HepG2 (cell line): ENCODE data around the gene DSN1. TPM values are rescaled to one million over a fixed set of nuclear protein-coding genes. Genes with fewer than 3 reads are reported as not detected.
A peak's percentile ranks its signal among the peaks of the same experiment; 100 is the strongest.

Experiments used
- CC2D1A ChIP-seq: sonication (generic); formaldehyde crosslinking; IDR thresholded peaks from 2 replicates; pipeline ENCODE4 v1.8.1; 2023; ENCODE audit warnings: mild to moderate bottlenecking, missing genetic modification reagents
- KDM3A ChIP-seq: IDR thresholded peaks from 2 replicates; pipeline ENCODE4 v1.6.1; 2018; ENCODE audit warnings: low read depth, missing compliant biosample characterization
- MXD4 ChIP-seq: IDR thresholded peaks from 2 replicates; pipeline ENCODE4 v1.6.1; 2016; ENCODE audit warnings: mild to moderate bottlenecking, missing biosample characterization, missing genetic modification reagents
- ZBTB1 ChIP-seq: sonication (generic); formaldehyde crosslinking; IDR thresholded peaks from 2 replicates; pipeline ENCODE4 v1.4.0; 2020; ENCODE audit warnings: missing genetic modification reagents, borderline replicate concordance
- ZNF484 ChIP-seq: sonication (generic); formaldehyde crosslinking; IDR thresholded peaks from 2 replicates; pipeline ENCODE4 v1.5.1; 2020; ENCODE audit warnings: mild to moderate bottlenecking, low read depth, missing genetic modification reagents, borderline replicate concordance
- ZNF558 ChIP-seq: sonication (generic); formaldehyde crosslinking; IDR thresholded peaks from 2 replicates; pipeline ENCODE4 v1.9.0; 2022; ENCODE audit warnings: mild to moderate bottlenecking, missing genetic modification reagents, borderline replicate concordance
- ZNF775 ChIP-seq: sonication (generic); formaldehyde crosslinking; IDR thresholded peaks from 2 replicates; pipeline ENCODE4 v1.4.0; 2020; ENCODE audit warnings: missing genetic modification reagents, mild to moderate bottlenecking, moderate library complexity, borderline replicate concordance
- ZNF83 ChIP-seq: sonication (generic); formaldehyde crosslinking; IDR thresholded peaks from 2 replicates; pipeline ENCODE4 v1.4.0; 2020; ENCODE audit warnings: missing genetic modification reagents, mild to moderate bottlenecking, borderline replicate concordance
- ZNF850 ChIP-seq: sonication (generic); formaldehyde crosslinking; conservative IDR thresholded peaks from 2 replicates; pipeline ENCODE4 v1.9.0; 2021; ENCODE audit warnings: mild to moderate bottlenecking, missing genetic modification reagents
- polyA plus RNA-seq, 8 experiments: library from polyadenylated mRNA; depleted of rRNA in 3 of 8; stranded (reverse) in 7 of 8; unstranded in 1 of 8; fragments of >200 nt; fragmentation: Illumina TruSeq in 4 of 8; extraction: Trizol in 4 of 8; gene quantifications; 2 replicates each; pipeline versions ENCODE4 v1.2.1 to v1.2.3, GENCODE V29; 2011 to 2016; ENCODE audit warnings: low read depth in 4 of 8, missing spikeins in 1 of 8, mixed read lengths in 1 of 8; ENCODE audit not compliant: insufficient read depth in 1 of 8
- total RNA-seq, 5 experiments: library from RNA; depleted of rRNA; stranded (reverse); fragments of >200 nt; fragmentation: Illumina TruSeq; extraction: Trizol; gene quantifications; 2 replicates each; pipeline ENCODE4 v1.2.3, GENCODE V29; 2016; ENCODE audit warnings: low read depth in 1 of 5
- TF ChIP-seq, protein P1 (sequence below): sonication (generic); formaldehyde crosslinking; IDR thresholded peaks from 2 replicates; pipeline ENCODE4 v1.9.0; 2021; ENCODE audit warnings: missing genetic modification reagents, mild to moderate bottlenecking, borderline replicate concordance
- TF ChIP-seq, protein P2 (sequence below): sonication (generic); formaldehyde crosslinking; IDR thresholded peaks from 2 replicates; pipeline ENCODE4 v1.8.1; 2023; ENCODE audit warnings: mild to moderate bottlenecking, missing genetic modification reagents, borderline replicate concordance
- TF ChIP-seq, protein P3 (sequence below): sonication (generic); formaldehyde crosslinking; IDR thresholded peaks from 2 replicates; pipeline ENCODE4 v1.5.1; 2020; ENCODE audit warnings: missing genetic modification reagents, mild to moderate bottlenecking, borderline replicate concordance
- TF ChIP-seq, protein P4 (sequence below): sonication (generic); formaldehyde crosslinking; IDR thresholded peaks from 2 replicates; pipeline ENCODE4 v1.4.0; 2020; ENCODE audit warnings: mild to moderate bottlenecking, missing genetic modification reagents
- TF ChIP-seq, protein P5 (sequence below): IDR thresholded peaks from 2 replicates; pipeline ENCODE4 v1.6.1; 2016

DSN1 gene
- total and polyA plus RNA-seq, 2 of the 13 experiments (the other 11 are each of a cell fraction or from before 2014, with no cell fraction given) = 18.7 to 53.7 TPM

DNA sequence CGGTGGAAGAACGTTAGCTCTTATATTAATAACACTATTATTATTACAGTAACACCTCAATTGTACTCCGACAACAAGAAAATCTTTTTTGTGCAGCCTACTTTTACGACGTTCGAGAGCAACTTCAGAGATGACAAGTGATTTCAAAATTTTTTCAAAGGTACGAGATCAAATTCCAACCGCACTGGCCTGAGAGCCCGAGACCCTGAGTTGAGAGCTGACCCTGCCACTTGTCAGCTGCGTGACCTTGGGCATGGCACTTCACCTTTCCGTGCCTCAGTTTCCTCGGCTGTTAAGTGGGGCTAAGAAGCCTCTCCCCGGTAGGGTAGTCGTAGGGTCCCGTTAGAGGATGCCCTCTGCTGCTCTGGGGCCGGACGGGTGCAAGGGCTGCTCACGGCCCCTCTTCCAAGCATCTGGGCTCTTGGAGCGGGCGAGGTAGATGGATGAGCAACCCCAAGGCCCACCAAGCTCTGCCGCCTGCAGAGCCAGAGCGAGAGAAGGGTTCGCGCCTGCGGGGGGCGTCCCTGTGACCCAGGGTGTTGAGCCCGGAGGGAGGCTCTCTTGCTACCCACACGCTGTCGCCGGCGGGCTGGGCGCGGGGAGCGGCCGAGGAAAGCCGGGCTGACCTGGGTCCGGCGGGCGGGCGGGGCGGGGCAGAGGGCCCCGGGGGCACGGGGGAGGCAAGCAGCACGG, 28.2 kb downstream of the DSN1 start (continued):
- TF ChIP-seq, protein P1, sequence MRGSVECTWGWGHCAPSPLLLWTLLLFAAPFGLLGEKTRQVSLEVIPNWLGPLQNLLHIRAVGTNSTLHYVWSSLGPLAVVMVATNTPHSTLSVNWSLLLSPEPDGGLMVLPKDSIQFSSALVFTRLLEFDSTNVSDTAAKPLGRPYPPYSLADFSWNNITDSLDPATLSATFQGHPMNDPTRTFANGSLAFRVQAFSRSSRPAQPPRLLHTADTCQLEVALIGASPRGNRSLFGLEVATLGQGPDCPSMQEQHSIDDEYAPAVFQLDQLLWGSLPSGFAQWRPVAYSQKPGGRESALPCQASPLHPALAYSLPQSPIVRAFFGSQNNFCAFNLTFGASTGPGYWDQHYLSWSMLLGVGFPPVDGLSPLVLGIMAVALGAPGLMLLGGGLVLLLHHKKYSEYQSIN (CRISPR knock-in tag) = no peak
- TF ChIP-seq, protein P2, sequence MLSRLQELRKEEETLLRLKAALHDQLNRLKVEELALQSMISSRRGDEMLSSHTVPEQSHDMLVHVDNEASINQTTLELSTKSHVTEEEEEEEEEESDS (CRISPR knock-in tag) = 0 out of 2 replicates have a peak, but pooled peaks have one; percentile 24
- TF ChIP-seq ZNF775 = no peak
- 0 out of 2 replicates have a peak, but pooled peaks have one; percentile 64 for TF ChIP-seq ZNF850 (CRISPR knock-in tag)
- no peak for TF ChIP-seq MXD4
- TF ChIP-seq KDM3A = no peak; the same call in 1 of the 2 replicates
- TF ChIP-seq, protein P3, sequence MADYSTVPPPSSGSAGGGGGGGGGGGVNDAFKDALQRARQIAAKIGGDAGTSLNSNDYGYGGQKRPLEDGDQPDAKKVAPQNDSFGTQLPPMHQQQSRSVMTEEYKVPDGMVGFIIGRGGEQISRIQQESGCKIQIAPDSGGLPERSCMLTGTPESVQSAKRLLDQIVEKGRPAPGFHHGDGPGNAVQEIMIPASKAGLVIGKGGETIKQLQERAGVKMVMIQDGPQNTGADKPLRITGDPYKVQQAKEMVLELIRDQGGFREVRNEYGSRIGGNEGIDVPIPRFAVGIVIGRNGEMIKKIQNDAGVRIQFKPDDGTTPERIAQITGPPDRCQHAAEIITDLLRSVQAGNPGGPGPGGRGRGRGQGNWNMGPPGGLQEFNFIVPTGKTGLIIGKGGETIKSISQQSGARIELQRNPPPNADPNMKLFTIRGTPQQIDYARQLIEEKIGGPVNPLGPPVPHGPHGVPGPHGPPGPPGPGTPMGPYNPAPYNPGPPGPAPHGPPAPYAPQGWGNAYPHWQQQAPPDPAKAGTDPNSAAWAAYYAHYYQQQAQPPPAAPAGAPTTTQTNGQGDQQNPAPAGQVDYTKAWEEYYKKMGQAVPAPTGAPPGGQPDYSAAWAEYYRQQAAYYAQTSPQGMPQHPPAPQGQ (CRISPR knock-in tag) = no peak
- peak; percentile 91; the same call in 1 of the 2 replicates for TF ChIP-seq CC2D1A (CRISPR knock-in tag)
- TF ChIP-seq, protein P4, sequence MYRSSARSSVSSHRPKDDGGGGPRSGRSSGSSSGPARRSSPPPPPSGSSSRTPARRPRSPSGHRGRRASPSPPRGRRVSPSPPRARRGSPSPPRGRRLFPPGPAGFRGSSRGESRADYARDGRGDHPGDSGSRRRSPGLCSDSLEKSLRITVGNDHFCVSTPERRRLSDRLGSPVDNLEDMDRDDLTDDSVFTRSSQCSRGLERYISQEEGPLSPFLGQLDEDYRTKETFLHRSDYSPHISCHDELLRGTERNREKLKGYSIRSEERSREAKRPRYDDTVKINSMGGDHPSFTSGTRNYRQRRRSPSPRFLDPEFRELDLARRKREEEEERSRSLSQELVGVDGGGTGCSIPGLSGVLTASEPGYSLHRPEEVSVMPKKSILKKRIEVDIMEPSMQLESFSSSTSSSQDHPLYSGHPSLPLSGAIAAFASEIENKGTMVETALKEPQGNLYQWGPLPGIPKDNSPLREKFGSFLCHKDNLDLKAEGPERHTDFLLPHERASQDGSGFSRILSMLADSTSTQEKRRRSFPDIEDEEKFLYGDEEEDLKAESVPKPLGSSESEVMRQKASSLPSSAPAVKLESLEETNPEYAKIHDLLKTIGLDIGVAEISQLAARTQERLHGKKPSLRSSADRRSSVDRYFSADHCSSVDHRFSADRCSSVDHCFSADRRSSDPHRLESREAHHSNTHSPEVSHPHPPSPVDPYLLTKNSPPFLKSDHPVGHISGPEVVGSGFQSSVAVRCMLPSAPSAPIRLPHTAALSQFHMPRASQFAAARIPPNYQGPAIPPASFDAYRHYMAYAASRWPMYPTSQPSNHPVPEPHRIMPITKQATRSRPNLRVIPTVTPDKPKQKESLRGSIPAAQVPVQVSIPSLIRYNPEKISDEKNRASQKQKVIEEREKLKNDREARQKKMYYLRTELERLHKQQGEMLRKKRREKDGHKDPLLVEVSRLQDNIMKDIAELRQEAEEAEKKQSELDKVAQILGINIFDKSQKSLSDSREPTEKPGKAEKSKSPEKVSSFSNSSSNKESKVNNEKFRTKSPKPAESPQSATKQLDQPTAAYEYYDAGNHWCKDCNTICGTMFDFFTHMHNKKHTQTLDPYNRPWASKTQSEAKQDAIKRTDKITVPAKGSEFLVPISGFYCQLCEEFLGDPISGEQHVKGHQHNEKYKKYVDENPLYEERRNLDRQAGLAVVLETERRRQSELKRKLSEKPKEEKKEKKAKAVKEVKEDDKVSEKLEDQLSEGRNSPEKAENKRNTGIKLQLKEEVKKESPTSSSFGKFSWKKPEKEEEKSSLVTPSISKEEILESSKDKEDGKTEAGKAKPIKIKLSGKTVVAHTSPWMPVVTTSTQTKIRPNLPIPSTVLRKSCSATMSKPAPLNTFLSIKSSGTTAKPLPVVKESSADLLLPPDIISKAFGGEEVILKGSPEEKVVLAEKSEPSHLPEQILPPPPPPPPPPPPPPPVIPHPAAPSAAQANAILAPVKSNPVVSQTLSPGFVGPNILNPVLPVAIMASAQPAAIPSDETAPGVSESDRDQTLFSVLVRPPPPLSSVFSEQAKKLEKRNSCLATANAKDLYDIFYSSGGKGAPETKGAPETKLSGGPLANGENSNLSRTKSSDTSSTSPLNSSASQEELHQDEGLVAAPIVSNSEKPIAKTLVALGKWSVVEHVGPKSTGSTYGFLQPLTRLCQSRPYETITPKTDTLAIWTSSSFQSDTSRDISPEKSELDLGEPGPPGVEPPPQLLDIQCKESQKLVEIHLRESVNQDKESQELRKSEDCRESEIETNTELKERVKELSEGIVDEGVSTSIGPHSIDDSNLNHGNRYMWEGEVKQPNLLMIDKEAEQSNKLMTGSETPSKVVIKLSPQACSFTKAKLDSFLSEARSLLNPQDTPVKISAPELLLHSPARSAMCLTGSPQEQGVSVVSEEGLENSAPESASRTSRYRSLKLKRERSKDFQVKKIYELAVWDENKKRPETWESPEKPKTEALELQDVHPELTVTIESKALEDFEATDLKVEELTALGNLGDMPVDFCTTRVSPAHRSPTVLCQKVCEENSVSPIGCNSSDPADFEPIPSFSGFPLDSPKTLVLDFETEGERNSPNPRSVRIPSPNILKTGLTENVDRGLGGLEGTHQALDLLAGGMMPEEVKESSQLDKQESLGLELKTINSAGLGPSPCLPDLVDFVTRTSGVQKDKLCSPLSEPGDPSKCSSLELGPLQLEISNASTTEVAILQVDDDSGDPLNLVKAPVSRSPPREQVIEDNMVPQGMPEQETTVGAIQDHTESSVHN (CRISPR knock-in tag) = 0 out of 2 replicates have a peak, but pooled peaks have one; percentile 13
- no peak for TF ChIP-seq ZNF484 (CRISPR knock-in tag)
- TF ChIP-seq ZNF83 = no peak
- TF ChIP-seq, protein P5, sequence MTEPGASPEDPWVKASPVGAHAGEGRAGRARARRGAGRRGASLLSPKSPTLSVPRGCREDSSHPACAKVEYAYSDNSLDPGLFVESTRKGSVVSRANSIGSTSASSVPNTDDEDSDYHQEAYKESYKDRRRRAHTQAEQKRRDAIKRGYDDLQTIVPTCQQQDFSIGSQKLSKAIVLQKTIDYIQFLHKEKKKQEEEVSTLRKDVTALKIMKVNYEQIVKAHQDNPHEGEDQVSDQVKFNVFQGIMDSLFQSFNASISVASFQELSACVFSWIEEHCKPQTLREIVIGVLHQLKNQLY (CRISPR knock-in tag) = no peak
- no peak for TF ChIP-seq ZNF558 (CRISPR knock-in tag)
- no peak for TF ChIP-seq ZBTB1 (CRISPR knock-in tag)
